HepG2 (cell line): Measurements from ENCODE around the gene PDILT. TPM values are rescaled to one million over a fixed set of nuclear protein-coding genes. Genes with fewer than 3 reads are reported as not detected.

Experiments
- ARHGAP35 ChIP-seq: sonication (generic); formaldehyde crosslinking; IDR thresholded peaks from 2 replicates; pipeline ENCODE4 v1.9.0; 2022; ENCODE audit warnings: mild to moderate bottlenecking, inconsistent platforms, moderate library complexity, missing genetic modification reagents, borderline replicate concordance
- ARID5B ChIP-seq: IDR thresholded peaks from 2 replicates; pipeline ENCODE4 v1.4.0; 2020; ENCODE audit warnings: mild to moderate bottlenecking, missing genetic modification reagents
- CBFB ChIP-seq: sonication (generic); formaldehyde crosslinking; IDR thresholded peaks from 2 replicates; pipeline ENCODE4 v1.4.0; 2020; ENCODE audit warnings: missing genetic modification reagents
- ERF ChIP-seq: IDR thresholded peaks from 2 replicates; pipeline ENCODE4 v1.6.1; 2018; ENCODE audit warnings: missing biosample characterization, missing genetic modification reagents
- FOXO1 ChIP-seq: sonication (generic); formaldehyde crosslinking; IDR thresholded peaks from 2 replicates; pipeline ENCODE4 v1.4.0; 2020; ENCODE audit warnings: missing genetic modification reagents
- HES4 ChIP-seq: sonication (generic); formaldehyde crosslinking; IDR thresholded peaks from 2 replicates; pipeline ENCODE4 v1.9.0; 2021; ENCODE audit warnings: mild to moderate bottlenecking, missing genetic modification reagents, borderline replicate concordance
- KAT8 ChIP-seq: IDR thresholded peaks from 2 replicates; pipeline ENCODE4 v1.6.1; 2016; ENCODE audit warnings: missing genetic modification reagents, missing compliant biosample characterization
- NFE2 ChIP-seq: sonication (generic); formaldehyde crosslinking; IDR thresholded peaks from 2 replicates; pipeline ENCODE4 v1.4.0; 2020; ENCODE audit warnings: missing genetic modification reagents
- NFKBIZ ChIP-seq: IDR thresholded peaks from 2 replicates; pipeline ENCODE4 v1.6.1; 2018; ENCODE audit warnings: missing genetic modification reagents, missing compliant biosample characterization
- RBM39 ChIP-seq: fragments of 200-400 bp; formaldehyde crosslinking; IDR thresholded peaks from one replicate; pipeline ENCODE4 v1.6.1; 2018; ENCODE audit warnings: antibody characterized with exemption, mild to moderate bottlenecking, low read depth, low read length; ENCODE audit not compliant: poor library complexity, severe bottlenecking
- RFXAP ChIP-seq: sonication (generic); formaldehyde crosslinking; IDR thresholded peaks from 2 replicates; pipeline ENCODE4 v1.4.0; 2020; ENCODE audit warnings: missing genetic modification reagents, borderline replicate concordance
- ZNF331 ChIP-seq: sonication (generic); formaldehyde crosslinking; IDR thresholded peaks from 2 replicates; pipeline ENCODE4 v1.4.0; 2020; ENCODE audit warnings: missing genetic modification reagents
- ZNF414 ChIP-seq: sonication (generic); formaldehyde crosslinking; IDR thresholded peaks from 2 replicates; pipeline ENCODE4 v1.5.0; 2020; ENCODE audit warnings: missing genetic modification reagents
- ZNF577 ChIP-seq: sonication (generic); formaldehyde crosslinking; IDR thresholded peaks from 2 replicates; pipeline ENCODE4 v1.4.0; 2020; ENCODE audit warnings: mild to moderate bottlenecking, low read depth, missing genetic modification reagents, borderline replicate concordance
- ZNF609 ChIP-seq: sonication (generic); formaldehyde crosslinking; IDR thresholded peaks from 2 replicates; pipeline ENCODE4 v1.4.0; 2020; ENCODE audit warnings: mild to moderate bottlenecking, missing genetic modification reagents, borderline replicate concordance
- ZNF660 ChIP-seq: sonication (generic); formaldehyde crosslinking; IDR thresholded peaks from 2 replicates; pipeline ENCODE4 v1.5.1; 2020; ENCODE audit warnings: mild to moderate bottlenecking, low read depth, missing genetic modification reagents, borderline replicate concordance
- polyA plus RNA-seq, 8 experiments: library from polyadenylated mRNA; depleted of rRNA in 3 of 8; stranded (reverse) in 7 of 8; unstranded in 1 of 8; fragments of >200 nt; fragmentation: Illumina TruSeq in 4 of 8; extraction: Trizol in 4 of 8; gene quantifications; 2 replicates each; pipeline versions ENCODE4 v1.2.1 to v1.2.3, GENCODE V29; 2011 to 2016; ENCODE audit warnings: low read depth in 4 of 8, missing spikeins in 1 of 8, mixed read lengths in 1 of 8; ENCODE audit not compliant: insufficient read depth in 1 of 8
- total RNA-seq, 5 experiments: library from RNA; depleted of rRNA; stranded (reverse); fragments of >200 nt; fragmentation: Illumina TruSeq; extraction: Trizol; gene quantifications; 2 replicates each; pipeline ENCODE4 v1.2.3, GENCODE V29; 2016; ENCODE audit warnings: low read depth in 1 of 5
- TF ChIP-seq, protein P1 (sequence below): sonication (generic); formaldehyde crosslinking; IDR thresholded peaks from 2 replicates; pipeline ENCODE4 v1.5.1; 2020; ENCODE audit warnings: missing genetic modification reagents, mild to moderate bottlenecking, borderline replicate concordance

Gene PDILT
- total and polyA plus RNA-seq, 2 of the 13 experiments (the other 11 are each of a cell fraction or from before 2014, with no cell fraction given), result not detected

DNA sequence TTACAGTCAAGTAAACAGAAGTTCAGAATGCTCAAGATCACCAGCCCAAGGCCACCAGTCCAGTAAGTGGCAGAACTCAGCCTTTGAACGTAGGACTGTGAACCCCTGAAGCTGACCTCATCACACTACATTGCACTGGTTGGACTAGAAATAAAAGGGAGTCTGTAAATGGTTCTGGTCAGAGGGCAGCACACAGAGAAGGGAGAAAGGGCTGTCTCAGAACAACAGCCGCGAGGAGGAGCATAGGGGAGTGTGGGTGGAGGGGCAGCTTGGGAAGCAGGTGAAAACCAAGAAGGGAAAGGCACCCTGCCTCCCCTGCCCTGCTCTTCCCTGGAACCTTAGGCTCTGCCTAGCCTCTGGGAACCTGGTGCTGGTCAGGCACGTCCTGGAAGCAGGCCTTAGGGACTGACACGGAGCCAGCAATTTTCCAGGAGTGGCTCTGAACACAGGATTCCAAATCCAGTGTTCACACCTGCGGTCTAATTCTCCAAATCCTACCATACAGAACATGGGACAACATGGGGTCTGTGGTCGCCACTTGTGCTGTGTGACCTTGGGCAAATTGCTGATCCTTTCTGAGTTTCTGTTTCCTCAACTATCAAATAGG is 7.0 kb downstream of the PDILT start (continued):
- no peak for TF ChIP-seq CBFB (CRISPR knock-in tag)
- 0 out of 2 replicates have a peak, but pooled peaks have one; percentile 29 for TF ChIP-seq KAT8 (CRISPR knock-in tag)
- peak; percentile 65; the same call in 1 of the 2 replicates for TF ChIP-seq FOXO1 (CRISPR knock-in tag)
- no peak for TF ChIP-seq NFKBIZ (CRISPR knock-in tag)
- no peak for TF ChIP-seq ZNF609 (CRISPR knock-in tag)
- peak; percentile 49 for TF ChIP-seq ERF (CRISPR knock-in tag)
- no peak for TF ChIP-seq ZNF577 (CRISPR knock-in tag)
- TF ChIP-seq, protein P1, sequence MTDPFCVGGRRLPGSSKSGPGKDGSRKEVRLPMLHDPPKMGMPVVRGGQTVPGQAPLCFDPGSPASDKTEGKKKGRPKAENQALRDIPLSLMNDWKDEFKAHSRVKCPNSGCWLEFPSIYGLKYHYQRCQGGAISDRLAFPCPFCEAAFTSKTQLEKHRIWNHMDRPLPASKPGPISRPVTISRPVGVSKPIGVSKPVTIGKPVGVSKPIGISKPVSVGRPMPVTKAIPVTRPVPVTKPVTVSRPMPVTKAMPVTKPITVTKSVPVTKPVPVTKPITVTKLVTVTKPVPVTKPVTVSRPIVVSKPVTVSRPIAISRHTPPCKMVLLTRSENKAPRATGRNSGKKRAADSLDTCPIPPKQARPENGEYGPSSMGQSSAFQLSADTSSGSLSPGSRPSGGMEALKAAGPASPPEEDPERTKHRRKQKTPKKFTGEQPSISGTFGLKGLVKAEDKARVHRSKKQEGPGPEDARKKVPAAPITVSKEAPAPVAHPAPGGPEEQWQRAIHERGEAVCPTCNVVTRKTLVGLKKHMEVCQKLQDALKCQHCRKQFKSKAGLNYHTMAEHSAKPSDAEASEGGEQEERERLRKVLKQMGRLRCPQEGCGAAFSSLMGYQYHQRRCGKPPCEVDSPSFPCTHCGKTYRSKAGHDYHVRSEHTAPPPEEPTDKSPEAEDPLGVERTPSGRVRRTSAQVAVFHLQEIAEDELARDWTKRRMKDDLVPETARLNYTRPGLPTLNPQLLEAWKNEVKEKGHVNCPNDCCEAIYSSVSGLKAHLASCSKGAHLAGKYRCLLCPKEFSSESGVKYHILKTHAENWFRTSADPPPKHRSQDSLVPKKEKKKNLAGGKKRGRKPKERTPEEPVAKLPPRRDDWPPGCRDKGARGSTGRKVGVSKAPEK (CRISPR knock-in tag), result no peak
- no peak; the same call in 1 of the 2 replicates for TF ChIP-seq ARHGAP35 (CRISPR knock-in tag)
- TF ChIP-seq HES4 (CRISPR knock-in tag), result no peak
- TF ChIP-seq ZNF660 (CRISPR knock-in tag), result no peak
- TF ChIP-seq RBM39, result no peak
- no peak for TF ChIP-seq NFE2 (CRISPR knock-in tag)
- no peak; the same call in 1 of the 2 replicates for TF ChIP-seq ZNF414 (CRISPR knock-in tag)
- TF ChIP-seq ZNF331 (CRISPR knock-in tag), result peak; percentile 62; the same call in 1 of the 2 replicates
- peak; percentile 89 for TF ChIP-seq ARID5B (CRISPR knock-in tag)
- no peak for TF ChIP-seq RFXAP (CRISPR knock-in tag)
